Measurements from ENCODE around the gene LMAN1L.

Gene LMAN1L

GRCh38 chr15:74790080-74790916 is 22.3 kb upstream of the LMAN1L start:
- TF ChIP-seq EZH2phosphoT487 (IDR thresholded peaks at IDR 0.05; ENCODE audit: low read depth) = no peak
- TF ChIP-seq, protein P1, sequence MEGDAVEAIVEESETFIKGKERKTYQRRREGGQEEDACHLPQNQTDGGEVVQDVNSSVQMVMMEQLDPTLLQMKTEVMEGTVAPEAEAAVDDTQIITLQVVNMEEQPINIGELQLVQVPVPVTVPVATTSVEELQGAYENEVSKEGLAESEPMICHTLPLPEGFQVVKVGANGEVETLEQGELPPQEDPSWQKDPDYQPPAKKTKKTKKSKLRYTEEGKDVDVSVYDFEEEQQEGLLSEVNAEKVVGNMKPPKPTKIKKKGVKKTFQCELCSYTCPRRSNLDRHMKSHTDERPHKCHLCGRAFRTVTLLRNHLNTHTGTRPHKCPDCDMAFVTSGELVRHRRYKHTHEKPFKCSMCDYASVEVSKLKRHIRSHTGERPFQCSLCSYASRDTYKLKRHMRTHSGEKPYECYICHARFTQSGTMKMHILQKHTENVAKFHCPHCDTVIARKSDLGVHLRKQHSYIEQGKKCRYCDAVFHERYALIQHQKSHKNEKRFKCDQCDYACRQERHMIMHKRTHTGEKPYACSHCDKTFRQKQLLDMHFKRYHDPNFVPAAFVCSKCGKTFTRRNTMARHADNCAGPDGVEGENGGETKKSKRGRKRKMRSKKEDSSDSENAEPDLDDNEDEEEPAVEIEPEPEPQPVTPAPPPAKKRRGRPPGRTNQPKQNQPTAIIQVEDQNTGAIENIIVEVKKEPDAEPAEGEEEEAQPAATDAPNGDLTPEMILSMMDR (IDR thresholded peaks at IDR 0.05; ENCODE audit: low read depth, low read length) = no peak
- H4K20me1 ChIP-seq (ENCODE audit: insufficient read depth, low read length) = peaks cover 43% of the 10 kb centered on the region
- peak overlapping the region; percentile 97 for H3K27ac ChIP-seq (ENCODE audit: low read length)
- H3K4me1 ChIP-seq (ENCODE audit: low read length) = peaks cover 97% of the 10 kb centered on the region
- peaks cover 75% of the 10 kb centered on the region for H3K36me3 ChIP-seq (replicated peaks; ENCODE audit: low read depth, low read length)
- no peaks in the 10 kb centered on the region for H3K27me3 ChIP-seq (ENCODE audit: low read depth, low read length)
- H3K4me2 ChIP-seq (ENCODE audit: low read length) = peak overlapping the region; percentile 100
- peak overlapping the region; percentile 99 for H3K9ac ChIP-seq (ENCODE audit: low read length)
- H3K4me3 ChIP-seq (ENCODE audit: low read length) = peak overlapping the region; percentile 93
- H3K79me2 ChIP-seq (ENCODE audit: low read length) = peaks cover 99% of the 10 kb centered on the region
- no peaks in the 10 kb centered on the region; the same call in 1 of the 2 replicates for H3K9me3 ChIP-seq (ENCODE audit: insufficient read depth, low read length)
- no peak overlapping the region for H2AFZ ChIP-seq (ENCODE audit: low read depth, low read length)

DNA sequence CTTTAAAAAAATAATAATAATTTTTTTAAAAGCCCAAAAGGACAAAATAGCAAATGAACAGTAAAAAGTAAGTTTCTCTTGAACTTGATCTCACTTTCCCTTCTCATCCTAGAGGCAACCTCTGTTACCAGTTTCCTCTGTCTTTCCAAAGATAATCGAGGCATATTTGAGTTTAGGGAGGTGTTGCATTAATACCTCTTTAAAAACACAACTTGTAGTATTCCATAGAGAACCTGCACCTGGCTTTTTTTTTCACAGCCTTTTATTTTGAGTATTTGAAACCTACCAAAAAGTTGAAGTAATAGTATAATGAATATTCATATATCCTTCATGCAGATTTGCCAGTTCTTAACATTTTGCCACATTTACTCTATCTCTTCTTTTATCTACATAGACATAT is 21.6 kb upstream of the LMAN1L start:
- H3K4me2 ChIP-seq (ENCODE audit: low read length) = peak overlapping the region; percentile 100
- no peaks in the 10 kb centered on the region for H3K27me3 ChIP-seq (ENCODE audit: low read depth, low read length)
- peak overlapping the region; percentile 97 for H3K27ac ChIP-seq (ENCODE audit: low read length)
- H2AFZ ChIP-seq (ENCODE audit: low read depth, low read length) = no peak overlapping the region
- H3K9me3 ChIP-seq (ENCODE audit: insufficient read depth, low read length) = no peaks in the 10 kb centered on the region; the same call in 1 of the 2 replicates
- H3K4me1 ChIP-seq (ENCODE audit: low read length) = peaks cover 96% of the 10 kb centered on the region
- peaks cover 49% of the 10 kb centered on the region for H4K20me1 ChIP-seq (ENCODE audit: insufficient read depth, low read length)
- H3K4me3 ChIP-seq (ENCODE audit: low read length) = peak overlapping the region; percentile 93
- H3K9ac ChIP-seq (ENCODE audit: low read length) = peak overlapping the region; percentile 99
- peaks cover 75% of the 10 kb centered on the region for H3K36me3 ChIP-seq (replicated peaks; ENCODE audit: low read depth, low read length)
- TF ChIP-seq EZH2phosphoT487 (IDR thresholded peaks at IDR 0.05; ENCODE audit: low read depth) = no peak
- TF ChIP-seq, protein P1 (IDR thresholded peaks at IDR 0.05; ENCODE audit: low read depth, low read length) = no peak
- peaks cover 99% of the 10 kb centered on the region for H3K79me2 ChIP-seq (ENCODE audit: low read length)

- H4K20me1 ChIP-seq (ENCODE audit: insufficient read depth, low read length) = peaks cover 55% of the 10 kb centered on the region
Observed at GRCh38 chr15:74791667-74792066, 21.0 kb upstream of the LMAN1L start.

More at GRCh38 chr15:74791667-74792066, 21.0 kb upstream of the LMAN1L start:
- Histone ChIP-seq H2AFZ (ENCODE audit: low read depth, low read length) (no peak overlapping the region), H3K36me3 (replicated peaks; ENCODE audit: low read depth, low read length) (peaks cover 75% of the 10 kb centered on the region), H3K9me3 (ENCODE audit: insufficient read depth, low read length) (no peaks in the 10 kb centered on the region; the same call in 1 of the 2 replicates), H3K4me1 (ENCODE audit: low read length) (peaks cover 96% of the 10 kb centered on the region), H3K27ac (ENCODE audit: low read length) (peak overlapping the region; percentile 97), H3K27me3 (ENCODE audit: low read depth, low read length) (no peaks in the 10 kb centered on the region), H3K79me2 (ENCODE audit: low read length) (peaks cover 99% of the 10 kb centered on the region), H3K9ac (ENCODE audit: low read length) (peak overlapping the region; percentile 99), H3K4me2 (ENCODE audit: low read length) (peak overlapping the region; percentile 100), H3K4me3 (ENCODE audit: low read length) (peak overlapping the region; percentile 93)
- no peak for TF ChIP-seq EZH2phosphoT487 (IDR thresholded peaks at IDR 0.05; ENCODE audit: low read depth)
- TF ChIP-seq, protein P1 (IDR thresholded peaks at IDR 0.05; ENCODE audit: low read depth, low read length) = no peak

All from OCI-LY3 (cell line).